ENCODE data around the gene SEC24A.
"Not testable (repeated sequence)": the region's sequence is repeated elsewhere in the genome, so short reads cannot be mapped to it uniquely, and the experiment has no call there.

The SEC24A gene

DNA sequence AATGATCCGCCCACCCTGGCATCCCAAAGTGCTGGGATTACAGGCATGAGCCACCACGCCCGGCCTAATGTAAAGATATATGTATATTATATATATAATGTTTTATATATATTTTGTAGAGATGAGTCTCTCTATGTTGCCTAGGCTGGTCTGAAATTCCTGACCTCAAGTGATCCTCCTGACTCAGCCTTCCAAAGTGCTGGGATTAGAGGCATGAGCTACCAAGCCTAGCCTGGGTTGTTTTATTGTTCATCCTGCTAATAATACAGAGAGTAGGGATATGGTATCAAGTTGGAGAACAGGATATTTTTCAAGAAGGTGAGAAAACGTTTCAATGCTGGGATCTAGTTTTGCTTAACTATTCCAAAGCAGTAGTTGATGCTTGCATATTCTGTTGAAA, 2.9 kb downstream of the SEC24A start:
- DNase-seq, result no peak

DNA sequence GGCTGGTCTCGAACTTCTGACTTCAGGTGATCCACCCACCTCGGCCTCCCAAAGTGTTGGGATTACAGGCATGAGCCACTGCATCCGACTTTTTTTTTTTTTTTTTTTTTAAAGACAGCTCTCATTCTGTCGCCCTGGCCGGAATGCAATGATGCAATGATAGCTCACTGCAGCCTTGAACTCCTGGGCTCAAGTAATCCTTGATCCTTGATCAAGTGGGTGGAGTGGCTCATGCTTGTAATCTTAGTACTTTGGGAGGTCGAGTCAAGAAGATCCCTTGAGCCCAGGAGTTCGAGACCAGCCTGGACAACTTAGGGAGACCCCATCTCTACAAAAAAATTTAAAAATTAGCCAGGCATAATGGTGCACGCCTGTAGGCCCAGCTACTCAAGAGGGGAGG, 8.1 kb downstream of the SEC24A start:
- no peak for DNase-seq

DNA sequence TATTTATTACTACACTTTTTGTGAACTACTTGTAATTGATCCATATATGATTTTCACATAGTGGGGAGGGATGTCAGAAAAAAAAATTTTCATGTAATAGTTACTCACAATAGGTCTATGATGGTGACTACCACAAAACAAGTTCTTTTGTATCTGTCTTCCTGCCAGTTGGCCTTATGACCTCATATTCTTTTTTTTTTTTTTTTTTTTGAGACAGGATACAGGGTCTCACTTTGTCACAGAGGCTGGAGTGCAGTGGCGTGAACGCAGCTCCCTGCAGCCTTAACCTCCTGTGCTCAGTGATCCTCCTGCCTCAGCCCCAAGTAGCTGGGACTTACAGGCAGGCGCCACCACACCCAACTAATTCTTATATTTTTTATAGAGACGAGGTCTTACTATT, 10.9 kb downstream of the SEC24A start:
- DNase-seq, result no peak

DNA sequence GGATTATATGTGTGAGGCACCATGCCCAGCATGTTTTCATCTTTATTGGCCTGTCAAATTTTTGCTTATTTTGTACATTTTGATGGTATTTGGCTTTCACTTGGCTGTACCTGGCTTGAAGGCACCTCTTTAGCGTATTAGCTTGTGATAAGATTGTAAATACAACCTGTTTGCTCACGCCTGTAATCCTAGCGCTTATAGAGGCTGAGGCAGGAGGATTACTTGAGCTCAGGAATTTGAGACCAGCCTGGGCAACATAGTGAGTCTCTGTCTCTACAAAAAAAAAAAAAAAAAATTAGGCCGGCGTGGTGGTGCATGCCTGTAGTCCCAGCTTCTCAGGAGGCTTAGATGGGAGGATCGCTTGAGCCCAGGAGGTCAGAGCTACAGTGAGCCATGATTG, 11.3 kb downstream of the SEC24A start:
- no peak for DNase-seq

DNA sequence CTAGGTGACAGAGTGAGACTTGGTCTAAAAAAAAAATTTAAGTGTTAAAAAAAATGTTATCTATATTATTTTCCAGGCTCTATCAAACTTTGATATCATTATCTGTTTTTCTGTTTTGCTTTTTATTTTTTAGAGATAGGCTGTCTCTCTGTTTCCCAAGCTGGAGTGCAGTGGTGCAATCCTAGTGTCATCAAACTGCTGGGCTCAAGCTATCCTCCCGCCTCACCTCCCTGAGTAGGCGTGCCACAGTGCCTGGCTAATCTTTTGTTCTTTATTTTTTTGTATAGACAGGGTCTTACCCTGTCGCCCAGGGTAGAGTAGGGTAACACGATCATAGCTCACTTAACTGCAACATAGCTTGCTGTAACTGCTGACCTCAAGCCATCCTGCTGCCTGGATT, 14.4 kb downstream of the SEC24A start:
- no peak for DNase-seq

DNA sequence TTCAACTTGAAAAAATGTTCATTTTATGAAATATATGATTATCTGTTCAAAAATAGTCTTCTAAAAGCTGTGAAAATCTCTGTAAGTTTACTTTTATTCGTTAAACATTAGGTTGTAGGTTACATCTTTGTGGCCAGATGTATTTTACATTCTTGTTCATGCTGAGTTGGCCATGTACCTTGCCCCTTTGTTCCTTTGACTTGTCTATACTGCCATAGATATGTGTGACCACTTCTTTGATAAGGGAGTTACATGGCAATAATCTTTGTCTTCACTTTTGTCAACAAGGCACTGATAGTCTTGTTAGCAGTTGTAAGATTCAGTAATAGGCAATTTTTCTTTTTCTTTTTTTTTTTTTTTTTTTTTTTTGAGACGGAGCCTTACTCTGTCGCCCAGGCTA, 15.9 kb downstream of the SEC24A start:
- no peak for DNase-seq

DNA sequence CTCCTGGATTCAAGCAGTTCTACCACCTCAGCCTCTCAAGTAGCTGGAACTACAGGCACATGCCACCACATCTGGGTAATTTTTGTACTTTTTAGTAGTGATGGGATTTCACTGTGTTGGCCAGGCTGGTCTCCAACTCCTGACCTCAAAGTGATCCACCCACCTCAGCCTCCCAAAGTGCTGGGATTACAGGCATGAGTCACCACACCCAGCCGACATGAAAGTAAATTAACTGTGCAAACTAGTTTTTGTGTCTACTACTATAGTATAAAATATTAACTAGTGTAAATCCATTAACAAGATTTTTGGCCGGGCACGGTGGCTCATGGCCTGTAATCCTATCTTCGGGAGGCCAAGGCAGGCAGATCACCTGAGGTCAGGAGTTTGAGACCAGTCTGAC, 25.0 kb downstream of the SEC24A start:
- not testable (repeated sequence) for DNase-seq

DNA sequence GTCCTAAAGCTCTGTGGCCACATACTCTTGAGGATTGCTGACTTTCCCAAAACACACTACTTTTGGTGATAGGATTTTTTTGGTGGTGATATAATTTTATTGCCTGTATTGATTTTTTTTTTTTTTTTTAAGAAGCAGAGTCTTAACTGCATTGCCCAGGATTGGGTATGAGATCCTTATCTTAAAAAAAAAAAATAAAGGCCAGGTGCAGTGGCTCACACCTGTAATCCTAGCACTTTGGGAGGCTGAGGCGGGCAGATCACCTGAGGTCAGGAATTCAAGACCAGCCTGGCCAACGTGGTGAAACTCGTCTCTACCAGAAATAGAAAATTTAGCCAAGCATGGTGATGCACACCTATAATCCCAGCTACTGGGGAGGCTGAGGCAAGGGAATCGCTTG, 28.8 kb downstream of the SEC24A start:
- not testable (repeated sequence) for DNase-seq

DNA sequence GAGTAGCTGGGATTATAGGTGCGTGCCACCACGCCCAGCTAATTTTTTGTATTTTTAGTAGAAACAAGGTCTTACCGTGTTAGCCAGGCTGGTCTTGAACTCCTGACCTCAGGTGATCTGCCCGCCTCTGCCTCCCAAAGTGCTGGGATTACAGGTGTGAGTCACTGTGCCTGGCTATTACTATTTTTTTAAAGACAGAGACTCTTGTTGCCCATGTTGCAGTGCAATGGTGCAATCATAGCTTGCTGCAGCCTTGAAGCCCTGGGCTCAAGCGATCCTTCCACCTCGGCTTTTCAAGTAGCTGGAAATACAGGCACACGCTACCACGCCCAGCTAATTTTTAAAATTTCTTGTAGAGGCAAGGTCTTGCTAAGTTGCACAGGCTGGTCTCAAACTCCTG, 41.6 kb downstream of the SEC24A start:
- DNase-seq, result not testable (repeated sequence)

DNA sequence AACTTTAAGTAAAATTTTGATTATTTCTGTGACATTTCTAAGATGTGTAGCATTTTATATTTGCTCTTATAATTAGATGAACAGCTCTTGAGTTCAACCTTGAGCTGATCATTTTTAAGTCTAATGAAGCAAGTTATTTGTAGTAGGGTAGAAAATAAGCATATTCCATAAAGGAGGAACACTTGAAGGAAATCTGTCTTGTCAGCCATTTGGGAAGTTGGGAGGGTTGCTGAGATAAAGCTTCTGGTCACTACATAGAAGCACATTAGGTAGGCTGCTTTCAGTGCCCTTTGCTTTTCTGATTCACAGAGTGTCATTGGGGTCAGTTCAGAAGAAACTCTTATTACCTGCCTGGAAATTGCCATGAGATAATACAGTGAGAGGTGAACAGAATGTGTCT, 44.1 kb downstream of the SEC24A start:
- no peak for DNase-seq

DNA sequence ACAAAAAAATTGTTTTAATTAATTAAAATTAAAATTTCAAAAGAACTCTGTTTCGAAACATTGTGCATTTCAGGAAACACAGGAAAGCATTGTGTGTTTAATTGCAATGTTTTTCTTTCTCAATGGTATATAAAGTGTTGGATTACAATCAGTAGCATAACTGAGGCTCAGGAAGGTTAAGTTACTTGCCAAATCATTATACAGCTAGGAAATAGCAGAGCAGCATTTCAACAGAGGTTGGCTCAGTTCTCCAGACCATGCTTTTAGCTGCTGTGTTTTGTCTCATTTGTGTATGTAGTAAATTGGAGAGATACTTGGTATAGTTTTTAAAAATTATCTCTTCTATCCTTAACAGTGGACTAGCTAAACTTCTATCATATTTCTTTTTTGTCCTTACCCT, 59.7 kb downstream of the SEC24A start:
- no peak for DNase-seq

DNA sequence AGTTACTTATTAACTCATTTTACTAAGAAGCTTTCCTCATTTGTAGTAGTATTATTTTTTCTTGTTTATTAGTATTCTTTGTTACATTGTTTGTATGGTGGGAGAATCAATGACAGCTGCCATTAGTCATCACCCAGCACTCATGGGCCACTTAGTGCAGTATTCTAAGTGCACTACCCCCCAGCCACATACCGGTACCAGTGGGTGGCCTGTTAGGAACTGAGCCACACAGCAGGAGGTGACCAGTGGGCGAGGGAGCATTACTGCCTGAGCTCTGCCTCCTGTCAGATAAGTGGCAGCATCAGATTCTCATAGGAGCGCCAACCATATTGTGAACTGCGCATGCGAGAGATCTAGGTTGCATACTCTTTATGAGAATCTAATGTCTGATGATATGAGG, 65.5 kb downstream of the SEC24A start:
- no peak for DNase-seq

DNA sequence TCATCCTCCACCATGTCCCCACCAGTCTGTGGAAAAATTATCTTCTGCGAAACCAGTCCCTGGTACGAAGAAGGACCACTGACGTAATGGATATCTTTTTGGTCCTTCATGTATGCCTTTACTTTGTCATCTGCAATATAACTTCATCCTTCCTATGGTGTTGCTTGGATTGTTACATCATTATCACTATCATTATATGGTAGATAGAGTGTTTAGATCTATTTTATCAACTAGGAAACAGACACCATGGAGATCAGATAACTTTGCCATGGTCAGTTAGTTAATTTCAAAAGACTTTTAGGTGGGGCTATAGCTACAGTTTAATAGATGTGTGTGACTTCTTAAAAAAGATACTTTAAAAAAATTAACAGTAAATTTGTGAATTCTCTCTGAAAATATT, 66.0 kb downstream of the SEC24A start:
- DNase-seq, result no peak

DNA sequence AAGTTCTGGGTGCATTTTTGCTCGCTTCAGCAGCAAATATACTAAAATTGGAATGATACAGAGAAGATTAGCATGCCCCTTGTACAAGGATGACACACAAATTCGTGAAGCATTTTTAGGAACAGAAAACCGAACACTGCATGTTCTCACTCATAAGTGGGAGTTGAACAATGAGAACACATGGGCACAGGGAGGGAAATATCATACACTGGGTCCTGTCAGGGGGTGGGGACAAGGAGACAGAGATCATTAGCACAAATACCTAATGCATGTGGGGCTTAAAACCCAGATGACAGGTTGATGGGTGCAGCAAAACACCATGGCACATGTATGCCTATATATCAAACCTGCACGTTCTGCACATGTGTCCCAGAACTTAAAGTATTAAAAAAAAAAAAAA, 66.9 kb downstream of the SEC24A start:
- DNase-seq, result not testable (repeated sequence)

DNA sequence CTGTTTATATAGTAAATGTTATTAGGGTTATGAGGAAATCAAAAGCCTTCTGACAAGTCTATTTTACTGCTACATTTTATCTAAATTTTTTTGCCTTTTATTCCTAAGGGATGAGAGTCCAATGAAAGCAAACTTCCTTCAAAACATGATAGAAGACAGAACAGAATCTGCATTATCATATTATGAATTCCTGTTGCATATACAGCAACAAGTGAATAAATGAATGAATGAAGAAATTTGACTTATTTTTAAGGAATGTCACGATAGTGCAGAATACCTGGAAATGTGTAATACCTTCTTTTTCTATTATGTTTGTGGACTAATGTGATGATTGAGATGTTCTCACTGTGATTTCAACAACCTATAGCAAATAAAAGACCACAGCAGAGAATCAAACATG, 76.3 kb downstream of the SEC24A start:
- DNase-seq, result no peak

DNA sequence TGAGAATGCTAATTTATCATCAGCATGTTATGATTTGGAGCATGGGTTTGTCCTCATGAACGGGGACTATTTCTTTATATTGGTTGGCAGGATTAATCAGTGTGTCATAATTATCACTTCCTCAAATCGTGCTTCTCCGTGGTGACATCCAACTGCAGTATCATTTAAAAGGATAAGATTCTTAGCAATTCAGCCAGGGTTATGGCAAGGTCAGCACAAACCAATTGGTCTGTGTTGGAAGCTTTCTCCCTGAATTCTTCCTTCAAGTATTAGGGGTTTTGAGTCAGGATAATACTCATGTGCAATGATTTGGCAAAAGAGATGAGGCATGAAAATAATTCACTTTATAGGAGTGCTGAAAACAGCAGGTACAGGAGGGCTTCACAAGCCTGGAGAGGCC, 84.2 kb downstream of the SEC24A start:
- DNase-seq, result no peak

DNA sequence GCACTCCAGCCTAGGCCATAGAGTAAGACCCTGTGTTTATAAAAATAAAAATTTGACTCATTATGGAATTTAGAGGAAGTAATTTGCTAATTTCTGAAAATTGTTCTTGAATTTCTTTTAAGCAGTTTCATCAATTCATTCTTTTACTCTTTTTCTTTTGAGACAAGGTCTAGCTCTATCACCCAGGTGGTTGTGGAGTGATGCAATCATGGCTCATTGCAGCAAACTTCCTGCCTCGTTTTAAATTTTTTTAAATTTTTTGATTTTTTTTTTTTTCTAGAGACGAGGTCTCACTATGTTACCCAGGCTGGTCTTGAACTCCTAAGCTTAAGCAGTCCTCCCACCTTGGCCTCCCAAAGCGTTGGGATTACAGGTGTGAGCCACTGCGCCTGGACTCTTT, 86.7 kb downstream of the SEC24A start:
- DNase-seq, result no peak

DNA sequence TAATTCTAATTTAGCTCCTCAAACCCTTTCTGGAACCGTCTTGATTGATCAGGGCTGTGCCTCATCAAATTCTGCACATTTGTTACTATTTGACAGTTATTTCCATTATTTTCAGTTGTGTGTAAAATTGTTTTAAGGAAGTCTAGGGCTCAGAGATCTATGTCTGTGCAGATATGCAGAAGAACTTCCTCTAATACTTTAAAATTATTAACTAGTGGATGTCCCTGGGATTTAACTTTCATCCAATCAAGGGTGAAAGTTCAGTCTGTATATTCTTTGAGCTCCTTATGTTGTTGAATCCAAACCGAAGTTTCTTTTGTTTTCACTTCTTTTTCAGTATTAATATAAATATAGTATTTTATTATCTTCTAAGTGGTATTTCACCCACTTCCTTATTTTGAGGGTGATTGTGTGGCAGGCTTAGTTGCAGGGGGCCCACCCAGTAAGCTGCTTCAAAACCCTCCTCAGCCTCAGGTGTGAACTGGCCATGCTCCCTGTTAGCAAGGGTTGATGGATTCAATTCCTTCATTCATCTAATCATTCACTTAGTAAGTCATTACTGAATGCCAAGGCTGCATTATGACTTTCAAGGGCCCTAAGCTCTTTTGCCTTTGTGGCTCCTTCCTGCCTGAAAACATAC, 87.7 kb downstream of the SEC24A start:
- DNase-seq, result no peak

DNA sequence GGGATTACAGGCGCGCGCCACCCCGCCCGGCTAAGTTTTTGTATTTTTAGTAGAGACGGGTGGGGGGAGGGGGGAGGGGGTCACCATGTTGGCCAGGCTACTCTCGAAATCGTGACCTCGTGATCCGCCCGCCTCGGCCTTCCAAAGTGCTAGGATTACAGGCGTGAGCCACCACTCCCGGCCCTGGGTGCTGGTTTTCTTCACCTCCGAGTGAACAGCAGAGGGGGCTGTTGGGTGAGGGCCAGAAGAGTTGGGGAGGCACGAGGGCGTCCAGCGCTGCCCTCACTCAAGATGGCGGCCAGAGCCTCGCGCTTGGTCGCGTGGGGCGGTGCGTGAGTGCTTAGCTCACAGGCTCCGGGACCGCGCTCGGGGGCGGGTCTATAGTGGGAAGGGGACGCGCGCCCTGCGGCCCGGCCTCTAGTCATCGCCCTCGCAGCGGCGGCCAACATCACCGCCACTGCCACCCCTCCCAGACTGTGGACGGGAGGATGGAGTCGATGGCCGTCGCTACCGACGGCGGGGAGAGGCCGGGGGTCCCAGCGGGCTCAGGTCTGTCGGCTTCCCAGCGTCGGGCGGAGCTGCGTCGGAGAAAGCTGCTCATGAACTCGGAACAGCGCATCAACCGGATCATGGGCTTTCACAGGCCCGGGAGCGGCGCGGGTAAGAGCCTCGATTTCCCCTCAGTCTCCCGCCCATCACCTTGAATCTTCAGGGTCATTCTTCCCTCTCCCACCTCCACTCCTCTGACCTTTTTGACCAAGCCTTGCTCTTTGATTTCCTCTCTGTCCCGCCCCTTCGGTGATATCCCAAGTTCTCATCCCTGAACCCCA, 89.8 kb downstream of the SEC24A start, which contains the start of gene CAMLG:
CAMLG (plus strand) TSS at position 416 of the 830 bp plus-strand sequence; CDS start at position 489, 73 bp downstream.
- DNase-seq, result peak; percentile 97 to 98

DNA sequence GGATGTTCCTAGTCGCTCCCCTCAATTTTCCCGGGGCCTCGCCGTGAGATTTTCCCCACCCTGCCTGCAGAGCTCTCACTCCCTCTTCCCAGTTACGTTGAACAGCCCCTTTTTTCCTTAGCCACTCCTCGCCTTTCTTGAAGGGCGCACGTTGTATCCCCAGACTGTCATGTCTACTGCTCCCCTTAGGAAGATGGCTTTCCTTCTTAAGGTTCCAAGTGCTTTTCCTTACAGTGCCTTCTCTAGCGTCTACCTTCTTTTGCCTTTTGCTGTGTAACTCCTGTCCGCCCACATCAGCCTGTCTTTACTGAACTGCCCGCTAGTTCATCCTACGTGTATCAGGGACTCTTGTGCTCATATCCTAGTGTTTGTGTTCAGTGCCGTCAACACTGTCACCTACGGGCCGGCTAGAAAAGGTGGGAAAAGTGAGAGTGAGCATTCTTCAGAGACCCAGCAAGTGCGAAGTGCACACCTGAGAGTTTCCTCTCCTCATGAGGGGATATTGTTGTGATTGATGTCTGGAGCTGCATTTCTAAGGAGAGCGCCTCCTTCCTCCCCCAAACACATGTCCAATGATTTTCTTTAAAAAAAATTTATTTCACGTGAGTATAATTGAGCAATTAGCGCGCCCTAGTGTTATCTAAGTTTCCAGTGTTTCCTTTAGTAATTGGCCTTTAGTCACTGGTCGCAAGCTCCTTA, 90.5 kb downstream of the SEC24A start:
- DNase-seq, result peak in 1 of 2 donors; percentile 47

DNA sequence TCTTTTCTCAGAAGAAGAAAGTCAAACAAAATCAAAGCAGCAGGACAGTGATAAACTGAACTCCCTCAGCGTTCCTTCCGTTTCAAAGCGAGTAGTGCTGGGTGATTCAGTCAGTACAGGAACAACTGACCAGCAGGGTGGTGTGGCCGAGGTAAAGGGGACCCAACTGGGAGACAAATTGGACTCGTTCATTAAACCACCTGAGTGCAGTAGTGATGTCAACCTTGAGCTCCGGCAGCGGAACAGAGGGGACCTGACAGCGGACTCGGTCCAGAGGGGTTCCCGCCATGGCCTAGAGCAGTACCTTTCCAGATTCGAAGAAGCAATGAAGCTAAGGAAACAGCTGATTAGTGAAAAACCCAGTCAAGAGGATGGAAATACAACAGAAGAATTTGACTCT, 92.5 kb downstream of the SEC24A start:
- no peak for DNase-seq

DNA sequence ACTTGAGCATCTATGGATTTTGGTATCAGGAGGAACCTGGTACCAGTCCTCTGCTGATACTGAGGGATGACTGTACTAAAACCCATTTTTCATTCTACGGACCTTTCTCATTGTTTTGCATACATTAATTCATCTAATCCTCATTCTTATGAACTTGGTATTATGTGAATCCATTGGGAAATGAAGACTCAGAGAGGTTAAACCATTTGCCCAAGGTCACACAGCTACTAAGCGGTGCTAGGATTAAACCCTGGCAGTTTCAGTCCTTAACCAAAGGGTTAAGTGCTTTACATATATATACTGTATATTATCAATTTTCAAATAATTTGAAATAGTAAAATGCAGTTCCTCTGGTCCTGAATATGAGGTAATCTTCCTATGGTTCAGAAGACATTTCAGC, 93.5 kb downstream of the SEC24A start:
- DNase-seq, result no peak

DNA sequence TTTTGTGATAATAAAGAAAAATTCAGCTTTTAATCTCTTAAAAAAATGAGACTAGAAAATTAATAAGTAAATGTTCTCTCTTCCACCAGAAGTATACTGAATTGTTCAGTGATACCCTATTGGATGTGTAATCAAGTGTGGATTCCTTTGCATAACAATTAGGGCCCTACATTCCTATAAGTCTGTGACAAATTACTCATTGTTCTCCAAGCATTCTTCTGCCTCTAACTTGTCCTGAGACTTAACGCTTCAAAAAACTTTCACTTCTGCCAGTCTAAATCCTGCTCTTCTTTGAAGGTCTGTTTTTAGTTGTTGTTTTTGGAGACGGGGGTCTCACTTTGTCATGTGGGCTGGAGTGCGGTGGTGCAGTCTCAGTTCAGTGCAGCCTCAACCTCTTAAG, 100.8 kb downstream of the SEC24A start:
- no peak for DNase-seq

DNA sequence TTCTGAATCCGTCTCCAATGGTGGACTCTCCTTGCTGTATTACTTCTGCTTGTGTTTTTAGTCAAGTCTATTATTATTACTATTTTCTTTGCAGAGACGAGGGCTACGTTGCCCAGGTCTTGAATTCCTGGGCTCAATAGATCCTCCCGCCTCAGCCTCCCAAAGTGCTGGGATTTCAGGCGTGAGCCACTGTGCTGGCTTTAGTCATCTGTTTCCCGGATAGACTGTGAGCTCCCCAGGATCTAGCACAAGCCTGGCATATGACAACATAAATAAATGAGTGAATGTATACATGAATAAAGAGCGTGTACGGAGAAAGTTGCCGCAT, 109.6 kb downstream of the SEC24A start:
- DNase-seq, result no peak
